OCI-LY1 (cell line): ENCODE measurements around the gene PEBP1.

Source experiments
- CTCF ChIP-seq: fragments of 200-600 bp; sonication (generic), shearing (Covaris generic); IDR thresholded peaks from 2 replicates; pipeline ENCODE4 v1.5.1; 2017; ENCODE audit warnings: mild to moderate bottlenecking, antibody characterized with exemption, low read length, moderate library complexity, mixed read lengths
- EZH2 ChIP-seq: fragments of 200-600 bp; sonication (generic), shearing (Covaris generic); IDR thresholded peaks from 2 replicates; pipeline ENCODE4 v1.8.0; 2017; ENCODE audit warnings: borderline replicate concordance, mixed run types, mild to moderate bottlenecking, antibody characterized with exemption, low read length, moderate library complexity, mixed read lengths

DNA sequence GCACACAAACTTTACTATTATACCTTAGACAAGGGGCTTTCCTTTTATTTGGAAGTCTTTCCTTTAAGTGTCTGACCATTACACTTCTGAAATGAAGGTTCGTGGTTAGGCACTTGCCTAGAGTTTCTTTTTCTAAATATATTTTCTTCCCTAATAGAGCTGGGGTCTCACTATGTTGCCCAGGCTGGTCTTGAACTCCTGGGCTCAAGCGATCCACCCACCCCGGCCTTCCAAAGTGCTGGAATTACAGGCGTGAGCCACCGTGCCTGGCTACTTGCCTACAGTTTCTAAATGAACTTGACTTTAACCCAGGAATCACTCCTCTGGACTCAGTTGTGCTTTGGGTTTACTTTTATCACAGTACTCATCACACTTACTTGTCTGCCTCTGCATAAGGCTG, 57.6 kb downstream of the PEBP1 start:
- TF ChIP-seq CTCF = no peak
- TF ChIP-seq EZH2 = no peak
